Stimulated activated CD8-positive, alpha-beta memory T cell treated with anti-CD3 and anti-CD28 coated beads, Interleukin-4, amount 100 ng/mL, for 24 hours (primary cell): ENCODE results near the gene HLA-DMB.
"Not testable (repeated sequence)": the region's sequence is repeated elsewhere in the genome, so short reads cannot be mapped to it uniquely, and the experiment has no call there.

Source experiments
- DNase-seq: peaks from one replicate; pipeline ENCODE4 v3.0.0-alpha.2; 2020; ENCODE audit warnings: low read depth

The HLA-DMB gene

GRCh38 chr6:32950010-32950409, 9.2 kb upstream of the HLA-DMB start:
- DNase-seq, result no peak

- no peak for DNase-seq
Observed at GRCh38 chr6:32949113-32949512, 8.3 kb upstream of the HLA-DMB start.

- no peak for DNase-seq
Observed at GRCh38 chr6:32947552-32948465, 7.0 kb upstream of the HLA-DMB start.

- no peak for DNase-seq
Observed at GRCh38 chr6:32946893-32947292, 6.1 kb upstream of the HLA-DMB start.

GRCh38 chr6:32945953-32946352, 5.1 kb upstream of the HLA-DMB start:
- no peak for DNase-seq

- peak; percentile 56 for DNase-seq
Observed at GRCh38 chr6:32945108-32945760, 4.4 kb upstream of the HLA-DMB start.

- no peak for DNase-seq
Observed at GRCh38 chr6:32943864-32944649, 3.2 kb upstream of the HLA-DMB start.

- not testable (repeated sequence) for DNase-seq
Observed at GRCh38 chr6:32942555-32943123, 1.8 kb upstream of the HLA-DMB start.

GRCh38 chr6:32941214-32941768, 463 bp upstream of the HLA-DMB start:
- peak; percentile 22 for DNase-seq

- no peak for DNase-seq
Observed at GRCh38 chr6:32938494-32938893, 2.3 kb downstream of the HLA-DMB start.

- no peak for DNase-seq
Observed at GRCh38 chr6:32937230-32937633, 3.6 kb downstream of the HLA-DMB start.

GRCh38 chr6:32936239-32937152, 4.3 kb downstream of the HLA-DMB start:
- no peak for DNase-seq

GRCh38 chr6:32935551-32936238, 5.1 kb downstream of the HLA-DMB start:
- no peak for DNase-seq

GRCh38 chr6:32933661-32934085, 7.2 kb downstream of the HLA-DMB start:
- peak; percentile 63 for DNase-seq

- DNase-seq, result no peak
Observed at GRCh38 chr6:32932132-32932868, 8.5 kb downstream of the HLA-DMB start.

GRCh38 chr6:32931211-32931610, 9.6 kb downstream of the HLA-DMB start:
- DNase-seq, result no peak

- no peak for DNase-seq
Observed at GRCh38 chr6:32922083-32922482, 18.7 kb downstream of the HLA-DMB start.

GRCh38 chr6:32920715-32921114, 20.1 kb downstream of the HLA-DMB start:
- no peak for DNase-seq

- DNase-seq, result no peak
Observed at GRCh38 chr6:32912951-32913350, 27.9 kb downstream of the HLA-DMB start.
